K562 (cell line): ENCODE measurements around the gene CALU. TPM values are rescaled to one million over a fixed set of nuclear protein-coding genes. Genes with fewer than 3 reads are reported as not detected.

ENCODE experiments used
- ARHGAP35 ChIP-seq: fragments of 450-650 bp; IDR thresholded peaks from 2 replicates; pipeline ENCODE4 v1.6.1; 2018; ENCODE audit not compliant: partially characterized antibody
- ATF7 ChIP-seq: fragments of 450-650 bp; IDR thresholded peaks from 2 replicates; pipeline ENCODE4 v1.7.1; 2014; ENCODE audit warnings: mild to moderate bottlenecking, moderate library complexity
- ETS2 ChIP-seq: IDR thresholded peaks from 2 replicates; pipeline ENCODE4 v1.6.1; 2016; ENCODE audit warnings: borderline replicate concordance, missing genetic modification characterization, mild to moderate bottlenecking, moderate library complexity, missing compliant biosample characterization; ENCODE audit not compliant: poor library complexity, severe bottlenecking
- ETV1 ChIP-seq: fragments of 450-650 bp; conservative IDR thresholded peaks from 2 replicates; pipeline ENCODE4 v1.6.1; 2016; ENCODE audit warnings: missing genetic modification characterization, control low read depth, low read depth, missing compliant biosample characterization
- FOXM1 ChIP-seq, 2 experiments: fragments of 450-650 bp in 1 of 2; sonication (generic) in 1 of 2; formaldehyde crosslinking in 1 of 2; IDR thresholded peaks; 2 replicates each; pipeline versions ENCODE4 v1.6.1 to v1.9.0; 2017 to 2022; ENCODE audit warnings: low read depth in 2 of 2, mild to moderate bottlenecking in 2 of 2, missing genetic modification reagents in 1 of 2, moderate library complexity in 1 of 2
- MIER1 ChIP-seq: fragments of 450-650 bp; IDR thresholded peaks from 2 replicates; pipeline ENCODE4 v1.6.1; 2016; ENCODE audit warnings: antibody characterized with exemption, mild to moderate bottlenecking, low read depth
- MTA1 ChIP-seq: fragments of 450-650 bp; IDR thresholded peaks from 2 replicates; pipeline ENCODE4 v1.6.1; 2017; ENCODE audit warnings: borderline replicate concordance
- NRF1 ChIP-seq, 2 experiments: fragments of 450-650 bp; IDR thresholded peaks in 1 of 2; conservative IDR thresholded peaks in 1 of 2; 2 replicates each; pipeline ENCODE4 v1.6.1; 2014; ENCODE audit warnings: mild to moderate bottlenecking in 2 of 2
- SMAD4 ChIP-seq: fragments of 250-450 bp; sonication (Bioruptor Pico); conservative IDR thresholded peaks from 2 replicates; pipeline ENCODE4 v1.8.0; 2021; ENCODE audit warnings: inconsistent platforms, mild to moderate bottlenecking, moderate library complexity
- SP1 ChIP-seq: sonication (generic); formaldehyde crosslinking; IDR thresholded peaks from 2 replicates; pipeline ENCODE4 v1.8.1; 2022; ENCODE audit warnings: mild to moderate bottlenecking, missing genetic modification reagents
- polyA plus RNA-seq, 8 experiments: library from polyadenylated mRNA; depleted of rRNA in 4 of 8; stranded (reverse) in 5 of 8; unstranded in 3 of 8; fragments of >200 nt; fragmentation: Nextera tagmentation in 2 of 8; fragmentation: Illumina TruSeq in 1 of 8; extraction: Ambion mirVana in 2 of 8; extraction: Trizol in 1 of 8; gene quantifications; 2 replicates each; pipeline versions ENCODE4 v1.2.1 to v1.2.3, GENCODE V29; 2011 to 2014; ENCODE audit warnings: inconsistent platforms in 1 of 8, missing spikeins in 1 of 8
- total RNA-seq, 7 experiments: library from RNA; depleted of rRNA in 6 of 7; stranded (reverse); fragments of >200 nt in 6 of 7; fragmentation: Illumina TruSeq in 2 of 7; extraction: Trizol in 2 of 7; gene quantifications; 2 replicates each; pipeline versions ENCODE4 v1.2.1 to v1.2.3, GENCODE V29; 2011 to 2021; ENCODE audit warnings: low replicate concordance in 1 of 7
- TF ChIP-seq, protein P1 (sequence below): fragments of 450-650 bp; formaldehyde crosslinking; IDR thresholded peaks from 2 replicates; pipeline ENCODE4 v1.4.0; 2020; ENCODE audit warnings: mild to moderate bottlenecking
- TF ChIP-seq, protein P2 (sequence below): fragments of 450-650 bp; IDR thresholded peaks from 2 replicates; pipeline ENCODE4 v1.6.1; 2017; ENCODE audit warnings: antibody characterized with exemption
- TF ChIP-seq, protein P3 (sequence below), 2 experiments: fragments of 450-650 bp; IDR thresholded peaks; 2 replicates each; pipeline ENCODE4 v1.6.1; 2016; ENCODE audit warnings: mild to moderate bottlenecking in 2 of 2, borderline replicate concordance in 1 of 2, low read depth in 1 of 2, moderate library complexity in 1 of 2
- TF ChIP-seq, protein P4 (sequence below): fragments of 450-650 bp; IDR thresholded peaks from 2 replicates; pipeline ENCODE4 v1.6.1; 2014; ENCODE audit warnings: low read depth, mild to moderate bottlenecking, moderate library complexity, borderline replicate concordance

Gene CALU
- total and polyA plus RNA-seq, 9 of the 15 experiments (the other 6 are each of a cell fraction or from before 2014, with no cell fraction given): 166 to 286 (median 215) TPM

DNA sequence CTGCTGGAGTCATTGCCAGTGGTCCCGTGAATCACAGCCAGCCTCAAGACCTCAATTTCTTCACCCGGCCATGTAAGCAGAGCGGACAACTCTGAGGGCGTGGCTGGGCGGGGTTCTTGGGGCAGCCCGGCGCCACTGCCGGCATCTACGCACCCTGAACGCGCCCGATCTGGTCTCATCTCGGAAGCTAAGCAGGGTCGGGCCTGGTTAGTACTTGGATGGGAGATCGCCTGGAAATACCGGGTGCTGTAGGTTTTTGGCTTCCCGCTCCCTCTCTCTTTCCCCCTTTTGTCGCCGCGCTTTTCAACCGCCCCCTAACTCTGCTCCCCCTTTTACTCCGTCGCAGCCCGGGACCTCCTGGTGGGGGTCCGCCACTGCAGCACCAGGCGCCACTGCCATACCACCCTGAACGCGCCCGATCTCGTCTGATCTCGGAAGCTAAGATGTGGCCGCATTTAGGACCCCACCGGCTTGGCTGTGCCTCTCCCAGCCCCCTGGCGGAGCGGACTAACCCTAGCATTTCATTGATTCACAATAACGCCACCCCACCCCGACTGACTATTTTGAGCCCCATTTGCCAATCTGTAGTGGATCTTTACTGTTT lies 41.8 kb upstream of the CALU start (continued):
- TF ChIP-seq NRF1 (conservative IDR thresholded peaks at IDR 0.05 in 1 of 2, IDR thresholded peaks at IDR 0.05 in 1 of 2) (peak; percentile 40 to 60), SP1 (CRISPR knock-in tag) (peak; percentile 82), ETV1 (tag) (peak; percentile 65), MTA1 (peak; percentile 89), FOXM1 (IDR thresholded peaks at IDR 0.05; ENCODE audit: low read depth) (peak; percentile 59), FOXM1 (CRISPR knock-in tag; IDR thresholded peaks at IDR 0.05; ENCODE audit: low read depth) (no peak), MIER1 (peak; percentile 80), ATF7 (peak; percentile 76), SMAD4 (CRISPR knock-in tag) (peak; percentile 81), ARHGAP35 (no peak), ETS2 (tag) (no peak)
- TF ChIP-seq, protein P1, sequence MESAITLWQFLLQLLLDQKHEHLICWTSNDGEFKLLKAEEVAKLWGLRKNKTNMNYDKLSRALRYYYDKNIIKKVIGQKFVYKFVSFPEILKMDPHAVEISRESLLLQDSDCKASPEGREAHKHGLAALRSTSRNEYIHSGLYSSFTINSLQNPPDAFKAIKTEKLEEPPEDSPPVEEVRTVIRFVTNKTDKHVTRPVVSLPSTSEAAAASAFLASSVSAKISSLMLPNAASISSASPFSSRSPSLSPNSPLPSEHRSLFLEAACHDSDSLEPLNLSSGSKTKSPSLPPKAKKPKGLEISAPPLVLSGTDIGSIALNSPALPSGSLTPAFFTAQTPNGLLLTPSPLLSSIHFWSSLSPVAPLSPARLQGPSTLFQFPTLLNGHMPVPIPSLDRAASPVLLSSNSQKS (CRISPR knock-in tag): no peak
- TF ChIP-seq, protein P2, sequence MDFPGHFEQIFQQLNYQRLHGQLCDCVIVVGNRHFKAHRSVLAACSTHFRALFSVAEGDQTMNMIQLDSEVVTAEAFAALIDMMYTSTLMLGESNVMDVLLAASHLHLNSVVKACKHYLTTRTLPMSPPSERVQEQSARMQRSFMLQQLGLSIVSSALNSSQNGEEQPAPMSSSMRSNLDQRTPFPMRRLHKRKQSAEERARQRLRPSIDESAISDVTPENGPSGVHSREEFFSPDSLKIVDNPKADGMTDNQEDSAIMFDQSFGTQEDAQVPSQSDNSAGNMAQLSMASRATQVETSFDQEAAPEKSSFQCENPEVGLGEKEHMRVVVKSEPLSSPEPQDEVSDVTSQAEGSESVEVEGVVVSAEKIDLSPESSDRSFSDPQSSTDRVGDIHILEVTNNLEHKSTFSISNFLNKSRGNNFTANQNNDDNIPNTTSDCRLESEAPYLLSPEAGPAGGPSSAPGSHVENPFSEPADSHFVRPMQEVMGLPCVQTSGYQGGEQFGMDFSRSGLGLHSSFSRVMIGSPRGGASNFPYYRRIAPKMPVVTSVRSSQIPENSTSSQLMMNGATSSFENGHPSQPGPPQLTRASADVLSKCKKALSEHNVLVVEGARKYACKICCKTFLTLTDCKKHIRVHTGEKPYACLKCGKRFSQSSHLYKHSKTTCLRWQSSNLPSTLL: peak; percentile 65; the same call in 1 of the 2 replicates
- TF ChIP-seq, protein P3, sequence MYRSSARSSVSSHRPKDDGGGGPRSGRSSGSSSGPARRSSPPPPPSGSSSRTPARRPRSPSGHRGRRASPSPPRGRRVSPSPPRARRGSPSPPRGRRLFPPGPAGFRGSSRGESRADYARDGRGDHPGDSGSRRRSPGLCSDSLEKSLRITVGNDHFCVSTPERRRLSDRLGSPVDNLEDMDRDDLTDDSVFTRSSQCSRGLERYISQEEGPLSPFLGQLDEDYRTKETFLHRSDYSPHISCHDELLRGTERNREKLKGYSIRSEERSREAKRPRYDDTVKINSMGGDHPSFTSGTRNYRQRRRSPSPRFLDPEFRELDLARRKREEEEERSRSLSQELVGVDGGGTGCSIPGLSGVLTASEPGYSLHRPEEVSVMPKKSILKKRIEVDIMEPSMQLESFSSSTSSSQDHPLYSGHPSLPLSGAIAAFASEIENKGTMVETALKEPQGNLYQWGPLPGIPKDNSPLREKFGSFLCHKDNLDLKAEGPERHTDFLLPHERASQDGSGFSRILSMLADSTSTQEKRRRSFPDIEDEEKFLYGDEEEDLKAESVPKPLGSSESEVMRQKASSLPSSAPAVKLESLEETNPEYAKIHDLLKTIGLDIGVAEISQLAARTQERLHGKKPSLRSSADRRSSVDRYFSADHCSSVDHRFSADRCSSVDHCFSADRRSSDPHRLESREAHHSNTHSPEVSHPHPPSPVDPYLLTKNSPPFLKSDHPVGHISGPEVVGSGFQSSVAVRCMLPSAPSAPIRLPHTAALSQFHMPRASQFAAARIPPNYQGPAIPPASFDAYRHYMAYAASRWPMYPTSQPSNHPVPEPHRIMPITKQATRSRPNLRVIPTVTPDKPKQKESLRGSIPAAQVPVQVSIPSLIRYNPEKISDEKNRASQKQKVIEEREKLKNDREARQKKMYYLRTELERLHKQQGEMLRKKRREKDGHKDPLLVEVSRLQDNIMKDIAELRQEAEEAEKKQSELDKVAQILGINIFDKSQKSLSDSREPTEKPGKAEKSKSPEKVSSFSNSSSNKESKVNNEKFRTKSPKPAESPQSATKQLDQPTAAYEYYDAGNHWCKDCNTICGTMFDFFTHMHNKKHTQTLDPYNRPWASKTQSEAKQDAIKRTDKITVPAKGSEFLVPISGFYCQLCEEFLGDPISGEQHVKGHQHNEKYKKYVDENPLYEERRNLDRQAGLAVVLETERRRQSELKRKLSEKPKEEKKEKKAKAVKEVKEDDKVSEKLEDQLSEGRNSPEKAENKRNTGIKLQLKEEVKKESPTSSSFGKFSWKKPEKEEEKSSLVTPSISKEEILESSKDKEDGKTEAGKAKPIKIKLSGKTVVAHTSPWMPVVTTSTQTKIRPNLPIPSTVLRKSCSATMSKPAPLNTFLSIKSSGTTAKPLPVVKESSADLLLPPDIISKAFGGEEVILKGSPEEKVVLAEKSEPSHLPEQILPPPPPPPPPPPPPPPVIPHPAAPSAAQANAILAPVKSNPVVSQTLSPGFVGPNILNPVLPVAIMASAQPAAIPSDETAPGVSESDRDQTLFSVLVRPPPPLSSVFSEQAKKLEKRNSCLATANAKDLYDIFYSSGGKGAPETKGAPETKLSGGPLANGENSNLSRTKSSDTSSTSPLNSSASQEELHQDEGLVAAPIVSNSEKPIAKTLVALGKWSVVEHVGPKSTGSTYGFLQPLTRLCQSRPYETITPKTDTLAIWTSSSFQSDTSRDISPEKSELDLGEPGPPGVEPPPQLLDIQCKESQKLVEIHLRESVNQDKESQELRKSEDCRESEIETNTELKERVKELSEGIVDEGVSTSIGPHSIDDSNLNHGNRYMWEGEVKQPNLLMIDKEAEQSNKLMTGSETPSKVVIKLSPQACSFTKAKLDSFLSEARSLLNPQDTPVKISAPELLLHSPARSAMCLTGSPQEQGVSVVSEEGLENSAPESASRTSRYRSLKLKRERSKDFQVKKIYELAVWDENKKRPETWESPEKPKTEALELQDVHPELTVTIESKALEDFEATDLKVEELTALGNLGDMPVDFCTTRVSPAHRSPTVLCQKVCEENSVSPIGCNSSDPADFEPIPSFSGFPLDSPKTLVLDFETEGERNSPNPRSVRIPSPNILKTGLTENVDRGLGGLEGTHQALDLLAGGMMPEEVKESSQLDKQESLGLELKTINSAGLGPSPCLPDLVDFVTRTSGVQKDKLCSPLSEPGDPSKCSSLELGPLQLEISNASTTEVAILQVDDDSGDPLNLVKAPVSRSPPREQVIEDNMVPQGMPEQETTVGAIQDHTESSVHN (IDR thresholded peaks at IDR 0.05; ENCODE audit: borderline replicate concordance in 1 of 2, low read depth in 1 of 2): peak in 1 of 2 experiments; percentile 71; a peak in 2 of 4 replicates
- TF ChIP-seq, protein P4, sequence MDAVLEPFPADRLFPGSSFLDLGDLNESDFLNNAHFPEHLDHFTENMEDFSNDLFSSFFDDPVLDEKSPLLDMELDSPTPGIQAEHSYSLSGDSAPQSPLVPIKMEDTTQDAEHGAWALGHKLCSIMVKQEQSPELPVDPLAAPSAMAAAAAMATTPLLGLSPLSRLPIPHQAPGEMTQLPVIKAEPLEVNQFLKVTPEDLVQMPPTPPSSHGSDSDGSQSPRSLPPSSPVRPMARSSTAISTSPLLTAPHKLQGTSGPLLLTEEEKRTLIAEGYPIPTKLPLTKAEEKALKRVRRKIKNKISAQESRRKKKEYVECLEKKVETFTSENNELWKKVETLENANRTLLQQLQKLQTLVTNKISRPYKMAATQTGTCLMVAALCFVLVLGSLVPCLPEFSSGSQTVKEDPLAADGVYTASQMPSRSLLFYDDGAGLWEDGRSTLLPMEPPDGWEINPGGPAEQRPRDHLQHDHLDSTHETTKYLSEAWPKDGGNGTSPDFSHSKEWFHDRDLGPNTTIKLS: peak; percentile 79; the same call in 1 of the 2 replicates
